ENCODE data around the gene FGGY. TPM values are rescaled to one million over a fixed set of nuclear protein-coding genes. Genes with fewer than 3 reads are reported as not detected.

FGGY gene
- total RNA-seq, 2 donors from 2014 or later = 16.0 to 21.8 TPM

- H3K36me3 ChIP-seq = no peaks in the 10 kb centered on the region
- H3K27me3 ChIP-seq = no peaks in the 10 kb centered on the region
- H3K27ac ChIP-seq = no peak overlapping the region
- peaks cover 0 to 31% of the 10 kb centered on the region in 2 donors for H3K4me1 ChIP-seq
- TF ChIP-seq CTCF (IDR thresholded peaks at IDR 0.05) = no peak
- H3K9me3 ChIP-seq = no peaks in the 10 kb centered on the region
- H3K4me3 ChIP-seq = no peak overlapping the region
- DNase-seq (ENCODE audit: low spot score) = no peak
These were observed 145.6 kb downstream of the FGGY start for GRCh38 chr1:59442492-59442891.

GRCh38 chr1:59443310-59443709 lies 146.4 kb downstream of the FGGY start:
- H3K9me3 ChIP-seq = no peaks in the 10 kb centered on the region
- H3K4me1 ChIP-seq = peaks cover 0 to 31% of the 10 kb centered on the region in 2 donors
- no peak overlapping the region for H3K4me3 ChIP-seq
- H3K27me3 ChIP-seq = no peaks in the 10 kb centered on the region
- no peak for TF ChIP-seq CTCF (IDR thresholded peaks at IDR 0.05)
- no peak for DNase-seq (ENCODE audit: low spot score)
- no peak overlapping the region for H3K27ac ChIP-seq
- H3K36me3 ChIP-seq = no peaks in the 10 kb centered on the region

- Histone ChIP-seq H3K9me3 (no peaks in the 10 kb centered on the region), H3K36me3 (no peaks in the 10 kb centered on the region), H3K4me1 (peaks cover 0 to 31% of the 10 kb centered on the region in 2 donors), H3K4me3 (no peak overlapping the region), H3K27me3 (no peaks in the 10 kb centered on the region), H3K27ac (no peak overlapping the region)
- DNase-seq (ENCODE audit: low spot score) = no peak
- TF ChIP-seq CTCF (IDR thresholded peaks at IDR 0.05) = no peak
These were observed 147.6 kb downstream of the FGGY start for GRCh38 chr1:59444520-59444919.

- Histone ChIP-seq H3K27me3 (no peaks in the 10 kb centered on the region), H3K4me3 (no peak overlapping the region), H3K9me3 (no peaks in the 10 kb centered on the region), H3K36me3 (no peaks in the 10 kb centered on the region), H3K4me1 (peaks cover 0 to 31% of the 10 kb centered on the region in 2 donors), H3K27ac (peak overlapping the region in 1 of 2 donors; percentile 17)
- DNase-seq (ENCODE audit: low spot score) = no peak
- no peak for TF ChIP-seq CTCF (IDR thresholded peaks at IDR 0.05)
These were observed 148.1 kb downstream of the FGGY start for GRCh38 chr1:59445040-59445439.

GRCh38 chr1:59446257-59446901 lies 149.5 kb downstream of the FGGY start:
- Histone ChIP-seq H3K27ac (peak overlapping the region; percentile 47 to 69), H3K27me3 (no peaks in the 10 kb centered on the region), H3K4me3 (no peak overlapping the region), H3K4me1 (peaks cover 0 to 31% of the 10 kb centered on the region in 2 donors), H3K36me3 (no peaks in the 10 kb centered on the region), H3K9me3 (no peaks in the 10 kb centered on the region)
- no peak for TF ChIP-seq CTCF (IDR thresholded peaks at IDR 0.05)
- DNase-seq (ENCODE audit: low spot score) = no peak

- H3K4me3 ChIP-seq = no peak overlapping the region
- peaks cover 0 to 3% of the 10 kb centered on the region in 2 donors for H3K4me1 ChIP-seq
- no peaks in the 10 kb centered on the region for H3K36me3 ChIP-seq
- no peak overlapping the region for H3K27ac ChIP-seq
- H3K9me3 ChIP-seq = no peaks in the 10 kb centered on the region
- H3K27me3 ChIP-seq = no peaks in the 10 kb centered on the region
- no peak for DNase-seq (ENCODE audit: low spot score)
- TF ChIP-seq CTCF (IDR thresholded peaks at IDR 0.05) = no peak
These were observed 155.1 kb downstream of the FGGY start for GRCh38 chr1:59452026-59452425.
